Neural cell (in vitro differentiated cells): Measurements from ENCODE around the gene LHX2.

ENCODE experiments used
- CTCF ChIP-seq: fragments of 450-650 bp; IDR thresholded peaks from 2 replicates; pipeline ENCODE4 v1.5.1; 2014; ENCODE audit warnings: antibody characterized with exemption, mild to moderate bottlenecking, moderate library complexity; ENCODE audit not compliant: poor library complexity, severe bottlenecking
- EZH2 ChIP-seq: fragments of 200-600, 300-800 bp; shearing (Covaris generic), sonication (generic); IDR thresholded peaks from 2 replicates; pipeline ENCODE4 v1.6.1; 2014; ENCODE audit warnings: antibody characterized with exemption, low read length, borderline replicate concordance, mild to moderate bottlenecking; ENCODE audit not compliant: insufficient read depth, poor library complexity, severe bottlenecking
- RAD21 ChIP-seq: fragments of 450-650 bp; conservative IDR thresholded peaks from 2 replicates; pipeline ENCODE4 v1.6.1; 2014; ENCODE audit warnings: antibody characterized with exemption, mild to moderate bottlenecking, moderate library complexity

- TF ChIP-seq CTCF (no peak), RAD21 (no peak), EZH2 (no peak)
Measured at GRCh38 chr9:124017051-124017928, 5.7 kb downstream of the LHX2 start.
